ENCODE measurements around the gene SHROOM1. TPM values are rescaled to one million over a fixed set of nuclear protein-coding genes. Genes with fewer than 3 reads are reported as not detected.
A peak's percentile ranks its signal among the peaks of the same experiment; 100 is the strongest.

The SHROOM1 gene
- total RNA-seq, 1 donor from 2014 or later, result 6.5 TPM

DNA sequence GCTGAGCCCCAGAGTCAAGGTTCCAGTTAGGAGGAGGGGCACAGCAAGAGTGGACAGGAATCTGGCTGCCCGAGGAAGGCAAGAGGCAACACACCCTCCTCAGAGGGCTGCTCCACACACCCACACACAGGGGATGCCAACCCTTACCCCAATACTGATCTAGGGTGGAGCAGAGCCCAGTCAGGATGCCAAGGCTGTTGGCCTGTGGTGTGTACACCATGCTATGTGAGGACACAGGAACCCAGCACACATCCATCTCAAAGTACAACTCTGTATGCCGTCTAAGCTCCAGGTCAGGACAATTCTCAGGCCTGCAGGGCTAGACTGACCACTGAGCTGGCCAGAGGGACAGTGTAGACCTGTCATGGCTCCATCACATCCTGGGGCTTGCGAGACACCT is 56.0 kb downstream of the SHROOM1 start:
- H3K27ac Mint-ChIP-seq (ENCODE audit: unreplicated experiment), result no peak overlapping the region
- peaks cover 32% of the 10 kb centered on the region for H3K4me1 Mint-ChIP-seq
- no peaks in the 10 kb centered on the region for H3K36me3 Mint-ChIP-seq (ENCODE audit: low read depth)
- H3K27me3 Mint-ChIP-seq (ENCODE audit: low read depth), result peaks cover 15% of the 10 kb centered on the region
- no peak for TF ChIP-seq CTCF (conservative IDR thresholded peaks at IDR 0.05)
- peak overlapping the region; percentile 74 for H3K4me3 Mint-ChIP-seq
- DNase-seq (ENCODE audit: low read depth, low spot score), result no peak
- no peaks in the 10 kb centered on the region for H3K9me3 Mint-ChIP-seq

DNA sequence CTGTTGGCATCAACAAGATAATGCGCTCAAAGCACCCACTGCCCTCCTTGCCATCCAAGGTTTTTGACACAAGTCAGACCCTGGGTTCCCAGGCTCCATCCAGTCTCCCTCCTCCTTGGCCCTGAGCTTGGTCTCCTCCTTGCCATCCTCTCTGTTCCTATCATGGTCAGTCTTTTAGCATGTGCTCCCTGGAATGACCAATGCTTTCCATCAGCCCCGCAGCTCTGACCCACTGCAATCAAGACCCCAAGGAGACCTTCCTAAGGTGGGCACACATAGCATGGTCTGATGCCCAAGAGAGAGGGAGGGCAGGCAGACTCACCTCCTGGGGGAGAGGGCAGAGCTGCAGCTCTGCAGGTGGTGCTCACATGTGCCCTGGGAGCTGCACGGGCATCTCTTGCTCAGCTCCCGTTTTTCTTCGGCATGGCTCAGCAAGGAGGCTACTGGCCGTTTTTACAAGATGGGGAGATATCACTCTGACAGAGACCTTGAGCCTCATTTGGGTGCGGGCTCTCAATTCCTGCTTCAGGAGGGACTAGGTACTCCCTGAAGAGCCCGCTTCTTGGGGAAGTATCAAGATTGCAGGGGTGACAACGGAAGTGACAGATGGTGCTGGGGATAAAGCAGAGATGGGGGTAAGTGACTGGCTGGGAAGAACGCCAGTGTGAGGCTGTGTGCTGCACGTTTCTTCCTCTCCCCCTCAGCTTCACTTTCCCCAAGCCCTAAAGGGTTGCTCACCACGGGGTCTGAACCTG is 56.7 kb downstream of the SHROOM1 start:
- peaks cover 9% of the 10 kb centered on the region for H3K27me3 Mint-ChIP-seq (ENCODE audit: low read depth)
- H3K4me3 Mint-ChIP-seq, result peak overlapping the region; percentile 74
- no peak for DNase-seq (ENCODE audit: low read depth, low spot score)
- peaks cover 32% of the 10 kb centered on the region for H3K4me1 Mint-ChIP-seq
- no peaks in the 10 kb centered on the region for H3K9me3 Mint-ChIP-seq
- H3K27ac Mint-ChIP-seq (ENCODE audit: unreplicated experiment), result no peak overlapping the region
- no peak for TF ChIP-seq CTCF (conservative IDR thresholded peaks at IDR 0.05)
- no peaks in the 10 kb centered on the region for H3K36me3 Mint-ChIP-seq (ENCODE audit: low read depth)

DNA sequence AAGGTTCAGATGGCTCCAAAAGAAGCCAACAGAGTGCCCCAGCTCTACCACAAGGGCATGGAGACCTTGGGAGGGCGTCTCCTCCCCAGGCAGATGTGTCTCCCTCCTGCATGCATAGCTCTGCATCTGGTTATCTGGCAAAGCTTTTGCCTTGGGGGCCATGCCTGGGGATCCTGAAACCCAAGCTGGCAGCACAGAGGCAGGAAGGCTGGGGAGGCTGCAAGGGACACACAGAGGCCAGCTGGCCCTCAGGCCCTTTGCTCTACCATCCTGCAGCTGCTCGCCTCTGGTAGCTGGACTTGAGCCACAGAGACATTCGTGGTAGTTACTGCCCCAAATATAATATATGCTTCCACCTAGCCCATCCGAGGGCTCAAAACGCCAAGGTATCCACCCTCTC is 57.3 kb downstream of the SHROOM1 start:
- no peak for TF ChIP-seq CTCF (conservative IDR thresholded peaks at IDR 0.05)
- Mint-ChIP-seq H3K4me3 (no peak overlapping the region), H3K27ac (ENCODE audit: unreplicated experiment) (no peak overlapping the region), H3K27me3 (ENCODE audit: low read depth) (peaks cover 4% of the 10 kb centered on the region), H3K36me3 (ENCODE audit: low read depth) (no peaks in the 10 kb centered on the region), H3K9me3 (no peaks in the 10 kb centered on the region), H3K4me1 (peaks cover 28% of the 10 kb centered on the region)
- no peak for DNase-seq (ENCODE audit: low read depth, low spot score)

DNA sequence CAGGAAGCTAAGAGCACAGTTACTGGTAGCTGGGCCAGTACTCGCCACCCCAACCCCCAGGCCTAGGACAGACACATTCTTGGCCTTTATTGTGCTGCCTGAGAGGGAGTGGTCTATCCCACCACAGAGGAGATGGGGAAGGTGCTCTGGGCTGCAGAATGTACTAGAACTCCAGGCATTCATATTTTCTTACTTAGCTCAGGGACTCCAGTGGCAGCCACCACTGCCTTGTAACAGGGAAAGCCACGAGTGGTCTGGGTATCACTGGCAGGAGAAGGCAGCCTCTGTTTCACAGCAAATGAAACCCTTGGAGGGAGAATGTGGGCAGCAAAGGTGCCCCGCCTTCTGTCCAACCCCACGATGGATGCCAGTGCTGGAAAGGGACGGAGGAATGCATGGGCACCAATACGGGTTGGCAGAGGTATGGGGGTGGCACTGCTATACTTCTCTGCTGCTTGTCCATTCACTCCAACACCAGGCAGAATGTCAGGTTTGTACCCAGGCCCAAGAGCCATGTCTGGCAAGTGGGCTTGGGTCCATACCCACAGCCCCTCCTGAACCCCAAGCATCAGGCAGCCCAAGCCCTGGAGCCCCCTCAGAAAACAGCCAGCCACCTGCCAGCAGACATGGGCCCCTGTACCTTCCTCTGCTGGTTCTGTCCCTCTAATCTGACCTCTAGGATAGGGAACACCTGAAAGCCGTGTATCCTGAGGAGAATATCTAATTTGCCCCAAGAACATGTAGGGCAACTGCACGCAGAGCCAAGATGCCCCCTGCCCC is 58.0 kb downstream of the SHROOM1 start:
- Mint-ChIP-seq H3K4me3 (peak overlapping the region; percentile 31), H3K27me3 (ENCODE audit: low read depth) (no peaks in the 10 kb centered on the region), H3K27ac (ENCODE audit: unreplicated experiment) (peak overlapping the region; percentile 67), H3K4me1 (peaks cover 23% of the 10 kb centered on the region), H3K36me3 (ENCODE audit: low read depth) (no peaks in the 10 kb centered on the region), H3K9me3 (no peaks in the 10 kb centered on the region)
- TF ChIP-seq CTCF (conservative IDR thresholded peaks at IDR 0.05), result no peak
- no peak for DNase-seq (ENCODE audit: low read depth, low spot score)

Other genes with a start within 250 kb of the SHROOM1 start
- gene IL13, start 172.5 kb downstream of the SHROOM1 start, total RNA-seq, result not detected in 2 replicates
- gene IL4, start 156.7 kb downstream of the SHROOM1 start, total RNA-seq, result not detected in 2 replicates
- gene KIF3A, start 93.1 kb downstream of the SHROOM1 start, total RNA-seq, result 22.6 and 23.8 TPM in 2 replicates
- gene CCNI2, start 83.2 kb downstream of the SHROOM1 start, total RNA-seq, result not detected in 2 replicates
- 71.1 and 71.4 TPM in 2 replicates for gene SEPTIN8, start 53.4 kb downstream of the SHROOM1 start, total RNA-seq
- not detected in 2 replicates for gene SOWAHA, start 17.3 kb downstream of the SHROOM1 start, total RNA-seq
- gene GDF9, start 35.8 kb upstream of the SHROOM1 start, total RNA-seq, result 0.49 and 0.89 TPM in 2 replicates
- gene UQCRQ, start 36.0 kb upstream of the SHROOM1 start, total RNA-seq, result 274 and 293 TPM in 2 replicates
- gene LEAP2, start 43.0 kb upstream of the SHROOM1 start, total RNA-seq, result 2.9 and 3.1 TPM in 2 replicates
- 64.7 and 67.5 TPM in 2 replicates for gene AFF4, start 133.0 kb upstream of the SHROOM1 start, total RNA-seq
- 26.5 and 29.2 TPM in 2 replicates for gene ZCCHC10, start 195.9 kb upstream of the SHROOM1 start, total RNA-seq
- 161 and 166 TPM in 2 replicates for gene HSPA4, start 221.4 kb upstream of the SHROOM1 start, total RNA-seq